Prostate gland (tissue), 2 donors: ENCODE data around the gene MTSS2. TPM values are rescaled to one million over a fixed set of nuclear protein-coding genes. Genes with fewer than 3 reads are reported as not detected.
A peak's percentile ranks its signal among the peaks of the same experiment; 100 is the strongest.

Source experiments
- DNase-seq: peaks from one replicate; pipeline ENCODE4 v3.0.0-alpha.2; 2019; ENCODE audit warnings: low spot score
- H3K27ac ChIP-seq, 2 donors: fragments of 200-600 bp; sonication (generic); 2 replicates each; pipeline ENCODE4 v1.5.1; 2017 to 2019
- H3K27me3 ChIP-seq: fragments of 200-600 bp; sonication (generic); replicated peaks from 2 replicates; pipeline ENCODE4 v1.5.1; 2019; ENCODE audit not compliant: insufficient read depth
- H3K36me3 ChIP-seq, 2 donors: fragments of 200-600 bp; sonication (generic); 1 replicate in 1 of 2; 2 replicates in 1 of 2; pipeline versions ENCODE4 v1.5.1 to v1.8.1; 2017 to 2019
- H3K4me1 ChIP-seq: fragments of 200-600 bp; sonication (generic); replicated peaks from 2 replicates; pipeline ENCODE4 v1.5.1; 2019
- H3K4me3 ChIP-seq, 2 donors: fragments of 200-600 bp; sonication (generic); 2 replicates each; pipeline ENCODE4 v1.5.1; 2017 to 2019
- H3K9me3 ChIP-seq: fragments of 200-600 bp; sonication (generic); 2 replicates; pipeline ENCODE4 v1.5.1; 2017
- POLR2A ChIP-seq: fragments of 450-650 bp; IDR thresholded peaks from one replicate; pipeline ENCODE4 v1.6.1; 2016; ENCODE audit warnings: antibody characterized with exemption, mild to moderate bottlenecking
- POLR2AphosphoS5 ChIP-seq: sonication (generic); formaldehyde crosslinking; IDR thresholded peaks from one replicate; pipeline ENCODE4 v1.6.1; 2017; ENCODE audit warnings: antibody characterized with exemption
- WGBS: methylation state at CpG from one replicate; pipeline ENCODE4 v1.1.5; 2018; 5-methylcytosine and 5-hydroxymethylcytosine counted together
- intact Hi-C: fragments of 100-400 bp; cut with DNase I; formaldehyde crosslinking; loops from one replicate; pipeline ENCODE4 v1.14.2; 2022
- total RNA-seq, 2 donors: library from RNA; depleted of rRNA; stranded (reverse); fragments of >200 nt; gene quantifications; one replicate each; pipeline ENCODE4 v1.1.0, GENCODE V29; 2016
- TF ChIP-seq, protein P1 (sequence below), 4 experiments: fragments of 200-600 bp in 2 of 4; fragments of 450-650 bp in 2 of 4; sonication (generic) in 2 of 4; IDR thresholded peaks; 1 replicate in 3 of 4; 2 replicates in 1 of 4; pipeline ENCODE4 v1.5.1; 2016 to 2019; ENCODE audit warnings: antibody characterized with exemption in 4 of 4, mild to moderate bottlenecking in 2 of 4, moderate library complexity in 2 of 4

The MTSS2 gene
- total RNA-seq, 2 donors from 2014 or later = 42.4 to 92.4 TPM

DNA sequence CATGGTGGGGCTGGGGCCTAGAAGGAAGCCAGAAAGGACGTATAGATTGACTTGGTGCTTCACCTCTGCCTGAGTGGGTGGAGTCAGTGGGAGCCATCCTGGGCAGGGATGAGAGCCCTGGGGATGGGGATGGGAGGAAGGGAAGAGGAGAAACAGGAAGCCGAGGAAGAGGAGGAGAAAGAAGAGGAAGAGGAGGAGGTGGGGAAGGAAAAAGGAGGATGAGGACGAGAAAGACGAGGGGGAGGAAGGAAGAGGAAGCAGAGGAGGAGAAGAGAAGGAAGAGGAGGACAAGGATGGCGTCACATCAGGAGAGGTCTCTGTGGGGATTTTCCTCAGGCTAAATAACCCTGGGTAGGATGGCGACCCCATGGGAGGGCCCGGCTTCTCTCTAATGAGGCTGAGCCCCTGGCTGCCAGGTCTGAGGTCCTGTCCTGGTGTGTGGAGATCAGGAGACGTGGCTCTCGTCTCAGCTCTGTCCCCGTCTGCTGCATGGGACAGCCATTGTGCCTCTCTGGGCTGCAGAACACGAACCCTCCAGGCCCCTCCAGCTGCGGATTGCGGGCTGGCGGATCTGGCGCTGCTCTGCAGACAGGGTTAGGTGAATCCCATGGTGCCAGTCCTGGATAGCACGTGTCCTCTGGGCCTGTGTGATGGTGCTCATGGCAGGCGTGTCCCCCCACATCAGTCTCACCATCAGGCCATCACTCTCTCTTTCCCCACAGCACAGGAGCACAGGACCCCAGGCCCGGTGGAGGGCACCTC, 35.5 kb upstream of the MTSS2 start:
- no peak overlapping the region for H3K4me3 ChIP-seq
- no peaks in the 10 kb centered on the region for H3K27me3 ChIP-seq
- DNase-seq = no peak
- no peak for TF ChIP-seq POLR2AphosphoS5
- TF ChIP-seq, protein P1, sequence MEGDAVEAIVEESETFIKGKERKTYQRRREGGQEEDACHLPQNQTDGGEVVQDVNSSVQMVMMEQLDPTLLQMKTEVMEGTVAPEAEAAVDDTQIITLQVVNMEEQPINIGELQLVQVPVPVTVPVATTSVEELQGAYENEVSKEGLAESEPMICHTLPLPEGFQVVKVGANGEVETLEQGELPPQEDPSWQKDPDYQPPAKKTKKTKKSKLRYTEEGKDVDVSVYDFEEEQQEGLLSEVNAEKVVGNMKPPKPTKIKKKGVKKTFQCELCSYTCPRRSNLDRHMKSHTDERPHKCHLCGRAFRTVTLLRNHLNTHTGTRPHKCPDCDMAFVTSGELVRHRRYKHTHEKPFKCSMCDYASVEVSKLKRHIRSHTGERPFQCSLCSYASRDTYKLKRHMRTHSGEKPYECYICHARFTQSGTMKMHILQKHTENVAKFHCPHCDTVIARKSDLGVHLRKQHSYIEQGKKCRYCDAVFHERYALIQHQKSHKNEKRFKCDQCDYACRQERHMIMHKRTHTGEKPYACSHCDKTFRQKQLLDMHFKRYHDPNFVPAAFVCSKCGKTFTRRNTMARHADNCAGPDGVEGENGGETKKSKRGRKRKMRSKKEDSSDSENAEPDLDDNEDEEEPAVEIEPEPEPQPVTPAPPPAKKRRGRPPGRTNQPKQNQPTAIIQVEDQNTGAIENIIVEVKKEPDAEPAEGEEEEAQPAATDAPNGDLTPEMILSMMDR (IDR thresholded peaks at IDR 0.05) = no peak
- TF ChIP-seq POLR2A = no peak
- no peak overlapping the region for H3K27ac ChIP-seq
- peaks cover 11% of the 10 kb centered on the region for H3K4me1 ChIP-seq
- no peaks in the 10 kb centered on the region for H3K36me3 ChIP-seq
- no peaks in the 10 kb centered on the region for H3K9me3 ChIP-seq
- WGBS = 91% methylated on average over 15 of the region's 18 CpGs
- intact Hi-C loops = no loop called here

DNA sequence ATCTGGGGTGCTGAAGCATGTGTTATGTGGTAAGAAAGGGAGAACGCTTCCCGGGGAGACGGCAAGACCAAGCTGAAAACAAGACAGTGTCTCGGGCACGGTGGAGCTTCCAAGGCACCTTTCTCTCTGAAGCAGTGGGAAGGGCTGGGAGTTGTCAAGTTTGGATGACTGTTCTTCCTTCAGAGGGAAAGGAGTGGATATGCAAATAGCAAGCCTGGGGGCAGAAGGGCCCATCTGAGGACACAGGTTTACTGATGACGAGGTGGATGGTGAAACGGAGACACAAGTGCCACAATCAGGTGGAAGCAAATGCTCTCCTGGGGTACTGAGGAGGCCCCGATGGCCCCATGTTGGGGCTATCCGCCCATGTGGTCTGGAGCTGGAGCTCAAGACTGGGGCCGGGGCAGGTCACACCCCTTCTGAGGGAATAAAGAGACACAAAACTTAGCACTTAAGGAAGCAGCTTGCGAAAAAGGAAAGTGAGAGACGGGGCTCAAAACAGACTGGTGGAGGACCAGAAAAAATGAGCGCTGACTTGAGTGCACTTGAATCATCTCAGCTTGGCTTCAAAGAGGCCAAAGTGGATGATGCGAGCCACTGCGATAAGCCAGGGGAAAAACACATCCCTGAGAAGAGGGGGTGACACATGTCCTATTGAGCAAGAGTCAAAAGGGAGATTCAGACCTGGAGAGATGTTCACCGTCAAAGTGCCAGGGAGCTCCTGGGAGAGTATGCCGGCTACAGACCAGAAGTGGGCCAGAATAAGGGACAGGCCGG, 34.8 kb upstream of the MTSS2 start:
- Histone ChIP-seq H3K27me3 (no peaks in the 10 kb centered on the region), H3K9me3 (no peaks in the 10 kb centered on the region), H3K27ac (no peak overlapping the region), H3K4me1 (peaks cover 11% of the 10 kb centered on the region), H3K4me3 (no peak overlapping the region), H3K36me3 (no peaks in the 10 kb centered on the region)
- TF ChIP-seq POLR2AphosphoS5 (no peak), POLR2A (no peak)
- TF ChIP-seq, protein P1 (IDR thresholded peaks at IDR 0.05) = no peak
- no peak for DNase-seq
- WGBS = 95% methylated on average over 18 of the region's 18 CpGs
- intact Hi-C loops = no loop called here

DNA sequence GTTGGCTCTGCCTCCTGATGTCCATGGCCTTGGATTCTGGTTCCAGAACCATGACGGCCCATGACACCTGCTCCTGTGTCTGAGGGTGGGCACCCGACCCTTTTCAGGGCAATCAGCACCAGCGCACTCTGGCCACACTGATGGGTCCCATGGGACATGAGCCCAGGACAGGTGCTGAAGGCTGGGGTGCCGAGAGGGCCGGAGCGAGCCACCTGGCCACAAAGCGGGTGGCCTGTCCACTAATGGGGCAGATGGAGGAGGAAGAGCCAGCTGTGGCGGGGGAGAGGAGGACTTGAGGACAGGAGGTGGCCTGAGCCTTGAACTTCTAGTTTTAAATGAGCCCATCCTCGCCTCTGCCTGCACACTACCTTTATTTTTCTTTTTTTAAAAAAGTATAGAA, 31.2 kb upstream of the MTSS2 start:
- intact Hi-C loops = no loop called here
- Histone ChIP-seq H3K4me1 (peaks cover 18% of the 10 kb centered on the region), H3K4me3 (no peak overlapping the region), H3K27me3 (no peaks in the 10 kb centered on the region), H3K27ac (peak overlapping the region; percentile 14 to 85), H3K36me3 (no peaks in the 10 kb centered on the region), H3K9me3 (no peaks in the 10 kb centered on the region)
- TF ChIP-seq, protein P1 (IDR thresholded peaks at IDR 0.05) = no peak
- TF ChIP-seq POLR2AphosphoS5 (no peak), POLR2A (no peak)
- 98% methylated on average over 9 of the region's 9 CpGs for WGBS
- DNase-seq = no peak

DNA sequence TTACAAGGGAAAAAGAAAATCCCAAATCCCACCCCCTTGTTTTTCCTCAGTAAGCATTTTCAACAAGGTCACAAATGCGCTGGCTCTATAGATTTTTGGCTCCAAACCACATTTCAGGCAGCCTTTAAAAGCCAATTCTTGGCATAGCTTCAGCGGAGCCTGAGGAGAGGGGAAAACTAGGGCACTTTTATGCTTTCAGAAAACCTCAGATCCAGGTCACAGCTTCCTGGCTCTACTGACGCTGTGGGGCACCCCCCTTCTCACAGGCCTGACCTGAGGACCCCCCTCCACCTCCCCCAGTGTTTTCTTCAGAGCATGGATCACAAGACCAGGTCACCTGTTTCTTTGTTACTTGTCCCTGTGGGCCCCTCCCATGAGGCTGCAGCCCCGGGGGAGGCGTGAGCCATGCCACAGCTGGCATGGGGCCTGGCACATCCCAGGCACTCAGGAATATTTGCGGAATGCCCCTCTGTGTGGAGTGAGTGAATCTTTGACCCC, 30.1 kb upstream of the MTSS2 start:
- H3K27ac ChIP-seq = peak overlapping the region; percentile 83 to 85
- no peaks in the 10 kb centered on the region for H3K9me3 ChIP-seq
- 18% methylated on average over 6 of the region's 6 CpGs for WGBS
- no peaks in the 10 kb centered on the region for H3K36me3 ChIP-seq
- intact Hi-C loops = no loop called here
- TF ChIP-seq POLR2AphosphoS5 = no peak
- TF ChIP-seq, protein P1 (IDR thresholded peaks at IDR 0.05) = no peak
- TF ChIP-seq POLR2A = no peak
- DNase-seq = no peak
- no peak overlapping the region for H3K4me3 ChIP-seq
- H3K27me3 ChIP-seq = no peaks in the 10 kb centered on the region
- peaks cover 18% of the 10 kb centered on the region for H3K4me1 ChIP-seq
